H9 (cell line): ENCODE results near the gene MRPL23. TPM values are rescaled to one million over a fixed set of nuclear protein-coding genes. Genes with fewer than 3 reads are reported as not detected.

Source experiments
- DNase-seq: peaks from one replicate; pipeline ENCODE4 v3.0.0-alpha.2; 2017
- H2AFZ ChIP-seq: one replicate; pipeline ENCODE4 v1.6.1; 2013; ENCODE audit warnings: mild to moderate bottlenecking, low read length, control low read depth, moderate library complexity
- H2AK5ac ChIP-seq: 2 replicates; pipeline ENCODE4 v1.6.1; 2013; ENCODE audit warnings: low read length, control low read depth, mixed read lengths; ENCODE audit not compliant: insufficient read length
- H2BK120ac ChIP-seq: one replicate; pipeline ENCODE4 v1.6.1; 2013; ENCODE audit warnings: low read depth, mild to moderate bottlenecking, low read length, control low read depth, inconsistent platforms; ENCODE audit not compliant: poor library complexity, severe bottlenecking
- H2BK12ac ChIP-seq: 2 replicates; pipeline ENCODE4 v1.6.1; 2013; ENCODE audit warnings: low read length, control low read depth, mixed read lengths, low read depth; ENCODE audit not compliant: insufficient read length
- H2BK15ac ChIP-seq: 2 replicates; pipeline ENCODE4 v1.6.1; 2013; ENCODE audit warnings: low read depth, low read length, control low read depth
- H2BK20ac ChIP-seq: one replicate; pipeline ENCODE4 v1.6.1; 2013; ENCODE audit warnings: low read depth, mild to moderate bottlenecking, low read length, control low read depth, inconsistent platforms; ENCODE audit not compliant: poor library complexity, severe bottlenecking
- H2BK5ac ChIP-seq: 2 replicates; pipeline ENCODE4 v1.6.1; 2013; ENCODE audit warnings: low read length, control low read depth, mixed read lengths; ENCODE audit not compliant: insufficient read length
- H3K14ac ChIP-seq: 2 replicates; pipeline ENCODE4 v1.6.1; 2013; ENCODE audit warnings: low read length, control low read depth; ENCODE audit not compliant: insufficient read depth
- H3K18ac ChIP-seq: 2 replicates; pipeline ENCODE4 v1.6.1; 2013; ENCODE audit warnings: low read depth, mild to moderate bottlenecking, mixed read lengths, low read length, control low read depth; ENCODE audit not compliant: insufficient read length
- H3K23ac ChIP-seq: 2 replicates; pipeline ENCODE4 v1.6.1; 2013; ENCODE audit warnings: low read length, control low read depth, mixed read lengths, low read depth; ENCODE audit not compliant: insufficient read length
- H3K23me2 ChIP-seq: 2 replicates; pipeline ENCODE4 v1.6.1; 2013; ENCODE audit warnings: low read depth, mild to moderate bottlenecking, mixed read lengths, low read length, control low read depth; ENCODE audit not compliant: insufficient read length, poor library complexity, severe bottlenecking
- H3K27ac ChIP-seq: 2 replicates; pipeline ENCODE4 v1.5.1; 2013; ENCODE audit warnings: low read length, control low read depth, mixed read lengths, low read depth; ENCODE audit not compliant: insufficient read length
- H3K27me3 ChIP-seq: 2 replicates; pipeline ENCODE4 v1.6.1; 2013; ENCODE audit warnings: low read length, control low read depth, inconsistent platforms; ENCODE audit not compliant: insufficient read depth
- H3K4ac ChIP-seq: 2 replicates; pipeline ENCODE4 v1.6.1; 2013; ENCODE audit warnings: low read depth, mild to moderate bottlenecking, control low read depth, inconsistent platforms, low read length, moderate library complexity
- H3K4me1 ChIP-seq: 2 replicates; pipeline ENCODE4 v1.6.1; 2013; ENCODE audit warnings: low read length, control low read depth, inconsistent platforms; ENCODE audit not compliant: insufficient read depth
- H3K4me2 ChIP-seq: 2 replicates; pipeline ENCODE4 v1.6.1; 2013; ENCODE audit warnings: low read length, control low read depth, mixed read lengths; ENCODE audit not compliant: insufficient read length, insufficient read depth
- H3K56ac ChIP-seq: 2 replicates; pipeline ENCODE4 v1.6.1; 2013; ENCODE audit warnings: low read depth, mild to moderate bottlenecking, mixed read lengths, low read length, control low read depth; ENCODE audit not compliant: insufficient read length
- H3K79me1 ChIP-seq: 2 replicates; pipeline ENCODE4 v1.6.1; 2013; ENCODE audit warnings: low read depth, mild to moderate bottlenecking, moderate library complexity, low read length, control low read depth, inconsistent platforms; ENCODE audit not compliant: insufficient read depth, poor library complexity, severe bottlenecking
- H3K79me2 ChIP-seq: 2 replicates; pipeline ENCODE4 v1.6.1; 2013; ENCODE audit warnings: low read length, control low read depth, inconsistent platforms; ENCODE audit not compliant: insufficient read depth
- H3K9ac ChIP-seq: 2 replicates; pipeline ENCODE4 v1.6.1; 2013; ENCODE audit warnings: low read length, control low read depth, mixed read lengths; ENCODE audit not compliant: insufficient read length; ENCODE audit errors: extremely low read depth
- H3K9me3 ChIP-seq: one replicate; pipeline ENCODE4 v1.6.1; 2013; ENCODE audit warnings: low read depth, low read length, inconsistent platforms; ENCODE audit not compliant: control insufficient read depth
- H3T11ph ChIP-seq: one replicate; pipeline ENCODE4 v1.6.1; 2013; ENCODE audit warnings: mild to moderate bottlenecking, low read length, control low read depth, inconsistent platforms
- H4K20me1 ChIP-seq: one replicate; pipeline ENCODE4 v1.6.1; 2013; ENCODE audit not compliant: control insufficient read depth, insufficient read length, insufficient read depth
- H4K5ac ChIP-seq: 2 replicates; pipeline ENCODE4 v1.6.1; 2013; ENCODE audit warnings: low read depth, mild to moderate bottlenecking, mixed read lengths, low read length, control low read depth; ENCODE audit not compliant: insufficient read length
- H4K8ac ChIP-seq: replicated peaks from 2 replicates; pipeline ENCODE4 v1.6.1; 2013; ENCODE audit warnings: low read length, control low read depth, mixed read lengths, low read depth; ENCODE audit not compliant: insufficient read length
- H4K91ac ChIP-seq: 2 replicates; pipeline ENCODE4 v1.6.1; 2013; ENCODE audit warnings: low read depth, mild to moderate bottlenecking, moderate library complexity, mixed read lengths, low read length, control low read depth; ENCODE audit not compliant: insufficient read length
- H3K27ac Mint-ChIP-seq, 3 experiments: 2 replicates in 2 of 3; 3 replicates in 1 of 3; pipeline ENCODE4 v1.8.0; 2020 to 2021; ENCODE audit warnings: mixed read lengths in 3 of 3, mild to moderate bottlenecking in 1 of 3, moderate library complexity in 1 of 3
- H3K27me3 Mint-ChIP-seq: 2 replicates; pipeline ENCODE4 v1.8.0; 2021; ENCODE audit warnings: low read depth, mild to moderate bottlenecking, moderate library complexity, mixed read lengths
- H3K36me3 Mint-ChIP-seq, 3 experiments: 2 replicates in 2 of 3; 3 replicates in 1 of 3; pipeline ENCODE4 v1.8.0; 2020 to 2021; ENCODE audit warnings: low read depth in 3 of 3, mixed read lengths in 3 of 3; ENCODE audit not compliant: insufficient read depth in 1 of 3
- H3K4me1 Mint-ChIP-seq, 2 experiments: 2 replicates each; pipeline ENCODE4 v1.8.0; 2020; ENCODE audit warnings: mixed read lengths in 2 of 2
- H3K4me3 Mint-ChIP-seq, 2 experiments: 2 replicates in 1 of 2; 3 replicates in 1 of 2; pipeline ENCODE4 v1.8.0; 2020 to 2021; ENCODE audit warnings: mild to moderate bottlenecking in 2 of 2, mixed read lengths in 2 of 2, moderate library complexity in 1 of 2
- H3K9me3 Mint-ChIP-seq, 2 experiments: 2 replicates in 1 of 2; 3 replicates in 1 of 2; pipeline ENCODE4 v1.8.0; 2020; ENCODE audit warnings: mild to moderate bottlenecking in 2 of 2, mixed read lengths in 2 of 2, moderate library complexity in 1 of 2
- CTCF ChIP-seq: fragments of 200-600 bp; sonication (generic); conservative IDR thresholded peaks from 3 replicates; pipeline ENCODE4 v1.8.0; 2021; ENCODE audit warnings: antibody characterized with exemption, mild to moderate bottlenecking
- WGBS: extraction: QIAGEN DNeasy Blood & Tissue Kit; methylation state at CpG from one replicate; pipeline ENCODE4 v1.1.7; 2013; ENCODE audit warnings: missing lambda C conversion rate, low lambda C conversion rate, mixed read lengths; ENCODE audit not compliant: insufficient read length; ENCODE audit errors: extremely low coverage; 5-methylcytosine and 5-hydroxymethylcytosine counted together
- total RNA-seq: library from RNA; stranded (reverse); gene quantifications from 2 replicates; pipeline ENCODE4 v1.2.1, GENCODE V29; 2021

Gene MRPL23
- total RNA-seq, 1 experiment from 2014 or later: 67.3 TPM

- H3K18ac ChIP-seq: no peak overlapping the region
- H3K27ac Mint-ChIP-seq: no peak overlapping the region
- no peak overlapping the region for H3K14ac ChIP-seq
- H4K8ac ChIP-seq: no peak overlapping the region
- H3K79me2 ChIP-seq: no peaks in the 10 kb centered on the region
- no peak overlapping the region for H2BK20ac ChIP-seq
- H3K27ac ChIP-seq: no peak overlapping the region
- H2BK12ac ChIP-seq: no peak overlapping the region
- H3K56ac ChIP-seq: no peak overlapping the region
- H3K9ac ChIP-seq: no peak overlapping the region
- no peaks in the 10 kb centered on the region for H3K4me1 Mint-ChIP-seq
- no peak overlapping the region for H2BK120ac ChIP-seq
- H3K9me3 Mint-ChIP-seq: no peaks in the 10 kb centered on the region
- no peaks in the 10 kb centered on the region for H3K23me2 ChIP-seq
- H3K79me1 ChIP-seq: no peaks in the 10 kb centered on the region
- H2BK15ac ChIP-seq: no peak overlapping the region
- no peaks in the 10 kb centered on the region for H4K20me1 ChIP-seq
- no CpG with 5 or more reads among the region's 6 CpGs for WGBS
- H3K4me3 Mint-ChIP-seq: no peak overlapping the region
- no peak for DNase-seq
- H3K9me3 ChIP-seq: no peaks in the 10 kb centered on the region
- H3K4me1 ChIP-seq: no peaks in the 10 kb centered on the region
- no peak overlapping the region for H4K5ac ChIP-seq
- H3K27me3 ChIP-seq: no peaks in the 10 kb centered on the region
- no peak overlapping the region for H3K23ac ChIP-seq
- no peak overlapping the region for H2AFZ ChIP-seq
- no peaks in the 10 kb centered on the region for H3K27me3 Mint-ChIP-seq
- no peak overlapping the region for H2BK5ac ChIP-seq
- H3K4me2 ChIP-seq: no peak overlapping the region
- no peak overlapping the region for H2AK5ac ChIP-seq
- TF ChIP-seq CTCF: no peak
- H4K91ac ChIP-seq: no peak overlapping the region
- H3T11ph ChIP-seq: no peak overlapping the region
- no peak overlapping the region for H3K4ac ChIP-seq
- H3K36me3 Mint-ChIP-seq: no peaks in the 10 kb centered on the region
Observed at GRCh38 chr11:1949302-1949701, 2.2 kb downstream of the MRPL23 start.
